ENCODE data around the gene SNU13.

GRCh38 chr22:41638124-41638523 lies 50.5 kb downstream of the SNU13 start:
- TF ChIP-seq YY1 (IDR thresholded peaks at IDR 0.05; ENCODE audit: low read depth): no peak
- TF ChIP-seq CREB1 (IDR thresholded peaks at IDR 0.05; ENCODE audit: low read depth): no peak
- no peak for TF ChIP-seq REST (IDR thresholded peaks at IDR 0.05; ENCODE audit: low read depth)
- no peak for TF ChIP-seq EP300 (IDR thresholded peaks at IDR 0.05; ENCODE audit: borderline replicate concordance)
- no peak for TF ChIP-seq EGR1 (IDR thresholded peaks at IDR 0.05)
- no peak for TF ChIP-seq FOXM1 (IDR thresholded peaks at IDR 0.05; ENCODE audit: borderline replicate concordance, low read depth)
- no peak for TF ChIP-seq CEBPB (IDR thresholded peaks at IDR 0.05)
- TF ChIP-seq TAF1 (IDR thresholded peaks at IDR 0.05; ENCODE audit: low read depth): no peak
- TF ChIP-seq RAD21 (IDR thresholded peaks at IDR 0.05; ENCODE audit: low read depth): no peak
